ENCODE results near the gene TUT1. TPM values are rescaled to one million over a fixed set of nuclear protein-coding genes. Genes with fewer than 3 reads are reported as not detected.
"Not testable (repeated sequence)": the region's sequence is repeated elsewhere in the genome, so short reads cannot be mapped to it uniquely, and the experiment has no call there.

TUT1 gene
- total RNA-seq, 1 donor from 2014 or later: 29.7 TPM

GRCh38 chr11:62552485-62553079 is 38.7 kb downstream of the TUT1 start:
- no peaks in the 10 kb centered on the region for H3K9me3 Mint-ChIP-seq (ENCODE audit: unreplicated experiment)
- H3K27ac Mint-ChIP-seq (ENCODE audit: unreplicated experiment): peak overlapping the region; percentile 59
- H3K4me1 Mint-ChIP-seq (ENCODE audit: low read depth, unreplicated experiment): peaks cover 33% of the 10 kb centered on the region
- peaks cover 13% of the 10 kb centered on the region for H3K27me3 Mint-ChIP-seq (ENCODE audit: unreplicated experiment)
- TF ChIP-seq CTCF (IDR thresholded peaks at IDR 0.05; ENCODE audit: partially characterized antibody, unreplicated experiment): no peak
- peak overlapping the region; percentile 26 for H3K4me3 Mint-ChIP-seq (ENCODE audit: unreplicated experiment)
- H3K36me3 Mint-ChIP-seq (ENCODE audit: unreplicated experiment): no peaks in the 10 kb centered on the region
- DNase-seq: no peak

- H3K9me3 Mint-ChIP-seq (ENCODE audit: unreplicated experiment); H3K4me3 Mint-ChIP-seq (ENCODE audit: unreplicated experiment); H3K27ac Mint-ChIP-seq (ENCODE audit: unreplicated experiment); DNase-seq; H3K36me3 Mint-ChIP-seq (ENCODE audit: unreplicated experiment): not testable (repeated sequence)
- Mint-ChIP-seq H3K4me1 (ENCODE audit: low read depth, unreplicated experiment) (peaks cover 23% of the 10 kb centered on the region), H3K27me3 (ENCODE audit: unreplicated experiment) (peaks cover 21% of the 10 kb centered on the region)
Observed at GRCh38 chr11:62550478-62550877, 40.8 kb downstream of the TUT1 start.

- no peak overlapping the region for H3K4me3 Mint-ChIP-seq (ENCODE audit: unreplicated experiment)
Observed at GRCh38 chr11:62548545-62549335, 42.6 kb downstream of the TUT1 start.

GRCh38 chr11:62547691-62548281 is 43.5 kb downstream of the TUT1 start:
- peaks cover 28% of the 10 kb centered on the region for H3K27me3 Mint-ChIP-seq (ENCODE audit: unreplicated experiment)
- DNase-seq: no peak
- H3K4me3 Mint-ChIP-seq (ENCODE audit: unreplicated experiment): peak overlapping the region; percentile 58
- no peaks in the 10 kb centered on the region for H3K9me3 Mint-ChIP-seq (ENCODE audit: unreplicated experiment)
- no peaks in the 10 kb centered on the region for H3K36me3 Mint-ChIP-seq (ENCODE audit: unreplicated experiment)
- H3K4me1 Mint-ChIP-seq (ENCODE audit: low read depth, unreplicated experiment): peaks cover 14% of the 10 kb centered on the region
- no peak for TF ChIP-seq CTCF (IDR thresholded peaks at IDR 0.05; ENCODE audit: partially characterized antibody, unreplicated experiment)
- no peak overlapping the region for H3K27ac Mint-ChIP-seq (ENCODE audit: unreplicated experiment)

More at GRCh38 chr11:62548545-62549335, 42.6 kb downstream of the TUT1 start:
- Mint-ChIP-seq H3K9me3 (ENCODE audit: unreplicated experiment) (no peaks in the 10 kb centered on the region), H3K36me3 (ENCODE audit: unreplicated experiment) (no peaks in the 10 kb centered on the region), H3K27ac (ENCODE audit: unreplicated experiment) (no peak overlapping the region), H3K27me3 (ENCODE audit: unreplicated experiment) (peaks cover 25% of the 10 kb centered on the region), H3K4me1 (ENCODE audit: low read depth, unreplicated experiment) (peaks cover 19% of the 10 kb centered on the region)
- DNase-seq: no peak
- no peak for TF ChIP-seq CTCF (IDR thresholded peaks at IDR 0.05; ENCODE audit: partially characterized antibody, unreplicated experiment)

- Mint-ChIP-seq H3K4me1 (ENCODE audit: low read depth, unreplicated experiment) (peaks cover 9% of the 10 kb centered on the region), H3K4me3 (ENCODE audit: unreplicated experiment) (peak overlapping the region; percentile 63), H3K9me3 (ENCODE audit: unreplicated experiment) (no peaks in the 10 kb centered on the region), H3K27ac (ENCODE audit: unreplicated experiment) (no peak overlapping the region), H3K27me3 (ENCODE audit: unreplicated experiment) (peaks cover 28% of the 10 kb centered on the region), H3K36me3 (ENCODE audit: unreplicated experiment) (no peaks in the 10 kb centered on the region)
- no peak for DNase-seq
- TF ChIP-seq CTCF (IDR thresholded peaks at IDR 0.05; ENCODE audit: partially characterized antibody, unreplicated experiment): peak; percentile 9
Observed at GRCh38 chr11:62546929-62547625, 44.2 kb downstream of the TUT1 start.
